Cardiac muscle cell (in vitro differentiated cells and primary cell): Measurements from ENCODE around the gene WDR37. TPM values are rescaled to one million over a fixed set of nuclear protein-coding genes. Genes with fewer than 3 reads are reported as not detected.

Experiments
- DNase-seq, 2 donors: peaks; one replicate each; pipeline versions ENCODE4 v3.0.0 to v3.0.0-alpha.2; 2010 to 2017; ENCODE audit warnings: low read depth in 1 of 2, low spot score in 1 of 2
- H3K27ac ChIP-seq: fragments of 200-600 bp; sonication (generic); 2 replicates; pipeline ENCODE4 v1.5.1; 2016
- H3K27me3 ChIP-seq: fragments of 200-600 bp; sonication (generic); 2 replicates; pipeline ENCODE4 v1.6.0; 2016; ENCODE audit warnings: control low read depth
- H3K36me3 ChIP-seq: fragments of 200-600 bp; sonication (generic); 2 replicates; pipeline ENCODE4 v1.5.1; 2016; ENCODE audit warnings: control low read depth
- H3K4me1 ChIP-seq: fragments of 200-600 bp; sonication (generic); 2 replicates; pipeline ENCODE4 v1.8.1; 2017; ENCODE audit warnings: low read depth, mild to moderate bottlenecking, mixed run types
- H3K4me3 ChIP-seq: fragments of 200-600 bp; sonication (generic); 2 replicates; pipeline ENCODE4 v1.5.1; 2016; ENCODE audit warnings: mild to moderate bottlenecking
- H3K9me3 ChIP-seq: fragments of 200-600 bp; sonication (generic); 2 replicates; pipeline ENCODE4 v1.5.1; 2017; ENCODE audit warnings: low read depth, mild to moderate bottlenecking, control low read depth
- polyA plus RNA-seq: library from polyadenylated mRNA; unstranded; fragments of >200 nt; fragmentation: Nextera tagmentation; extraction: Ambion mirVana; gene quantifications from 2 replicates; pipeline ENCODE4 v1.2.1, GENCODE V29; 2016
- total RNA-seq: library from RNA; depleted of rRNA; stranded (reverse); fragments of >200 nt; gene quantifications from 2 replicates; pipeline ENCODE4 v1.2.3, GENCODE V29; 2016
- TF ChIP-seq, protein P1 (sequence below): IDR thresholded peaks from 2 replicates; pipeline ENCODE4 v1.5.1; 2012; ENCODE audit warnings: low read depth, mild to moderate bottlenecking, low read length

The WDR37 gene
- total and polyA plus RNA-seq, 2 experiments from 2014 or later = 13.0 to 15.7 TPM

DNA sequence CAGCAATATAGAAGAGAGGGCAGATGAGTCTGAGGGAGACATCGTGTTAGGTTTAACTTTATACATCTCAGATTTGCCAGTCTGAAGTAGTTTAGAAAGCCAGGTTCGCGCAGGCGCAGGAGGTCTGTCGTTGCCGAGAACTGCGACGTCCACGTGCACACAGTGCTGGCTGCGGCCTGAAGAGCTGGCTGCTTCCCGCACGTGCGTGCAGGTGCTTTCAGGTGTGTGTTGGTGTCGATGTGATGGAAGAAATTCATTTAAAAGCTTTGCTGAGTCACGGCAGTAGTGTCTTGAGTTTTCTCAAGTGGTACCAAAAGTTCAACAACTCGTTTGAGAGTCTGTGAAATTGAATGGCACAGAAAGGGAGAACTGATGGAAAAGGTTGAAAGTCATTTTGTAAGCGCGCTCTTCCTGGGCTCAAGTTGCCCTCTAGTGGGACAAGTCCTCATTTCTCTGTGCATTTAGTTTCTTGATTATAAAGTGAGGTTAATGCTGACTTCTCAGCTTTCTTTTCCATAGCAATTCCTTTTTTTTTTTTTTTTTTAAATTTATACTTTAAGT, 18.6 kb downstream of the WDR37 start:
- DNase-seq = peak in 1 of 2 donors; percentile 44
- TF ChIP-seq, protein P1, sequence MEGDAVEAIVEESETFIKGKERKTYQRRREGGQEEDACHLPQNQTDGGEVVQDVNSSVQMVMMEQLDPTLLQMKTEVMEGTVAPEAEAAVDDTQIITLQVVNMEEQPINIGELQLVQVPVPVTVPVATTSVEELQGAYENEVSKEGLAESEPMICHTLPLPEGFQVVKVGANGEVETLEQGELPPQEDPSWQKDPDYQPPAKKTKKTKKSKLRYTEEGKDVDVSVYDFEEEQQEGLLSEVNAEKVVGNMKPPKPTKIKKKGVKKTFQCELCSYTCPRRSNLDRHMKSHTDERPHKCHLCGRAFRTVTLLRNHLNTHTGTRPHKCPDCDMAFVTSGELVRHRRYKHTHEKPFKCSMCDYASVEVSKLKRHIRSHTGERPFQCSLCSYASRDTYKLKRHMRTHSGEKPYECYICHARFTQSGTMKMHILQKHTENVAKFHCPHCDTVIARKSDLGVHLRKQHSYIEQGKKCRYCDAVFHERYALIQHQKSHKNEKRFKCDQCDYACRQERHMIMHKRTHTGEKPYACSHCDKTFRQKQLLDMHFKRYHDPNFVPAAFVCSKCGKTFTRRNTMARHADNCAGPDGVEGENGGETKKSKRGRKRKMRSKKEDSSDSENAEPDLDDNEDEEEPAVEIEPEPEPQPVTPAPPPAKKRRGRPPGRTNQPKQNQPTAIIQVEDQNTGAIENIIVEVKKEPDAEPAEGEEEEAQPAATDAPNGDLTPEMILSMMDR = peak; percentile 33
- no peaks in the 10 kb centered on the region for H3K9me3 ChIP-seq
- H3K27ac ChIP-seq = no peak overlapping the region
- H3K27me3 ChIP-seq = no peaks in the 10 kb centered on the region
- H3K36me3 ChIP-seq = peaks cover 24% of the 10 kb centered on the region
- H3K4me3 ChIP-seq = no peak overlapping the region
- no peaks in the 10 kb centered on the region for H3K4me1 ChIP-seq

DNA sequence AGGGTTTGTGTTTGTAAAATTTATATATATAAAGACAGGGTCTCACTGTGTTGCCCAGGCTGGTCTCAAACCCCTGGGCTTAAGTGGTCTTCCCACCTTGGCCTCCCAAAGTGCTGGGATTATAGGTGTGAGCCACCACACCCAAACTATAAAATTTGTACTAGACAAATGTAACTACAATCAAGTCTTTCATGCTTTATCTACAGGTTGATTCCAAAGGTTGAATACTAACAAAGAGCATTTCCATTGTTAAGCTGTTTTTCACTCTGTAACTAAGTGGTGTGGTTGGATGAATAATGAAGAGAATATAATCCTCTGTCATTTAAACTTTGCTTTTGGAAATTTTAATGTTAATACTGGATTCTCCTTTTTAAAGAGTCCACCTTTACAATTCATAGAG, 22.5 kb downstream of the WDR37 start:
- TF ChIP-seq, protein P1 = no peak
- H3K27me3 ChIP-seq = no peaks in the 10 kb centered on the region
- H3K36me3 ChIP-seq = peaks cover 38% of the 10 kb centered on the region
- H3K9me3 ChIP-seq = no peaks in the 10 kb centered on the region
- H3K4me3 ChIP-seq = no peak overlapping the region
- no peak overlapping the region for H3K27ac ChIP-seq
- H3K4me1 ChIP-seq = no peaks in the 10 kb centered on the region
- no peak for DNase-seq

DNA sequence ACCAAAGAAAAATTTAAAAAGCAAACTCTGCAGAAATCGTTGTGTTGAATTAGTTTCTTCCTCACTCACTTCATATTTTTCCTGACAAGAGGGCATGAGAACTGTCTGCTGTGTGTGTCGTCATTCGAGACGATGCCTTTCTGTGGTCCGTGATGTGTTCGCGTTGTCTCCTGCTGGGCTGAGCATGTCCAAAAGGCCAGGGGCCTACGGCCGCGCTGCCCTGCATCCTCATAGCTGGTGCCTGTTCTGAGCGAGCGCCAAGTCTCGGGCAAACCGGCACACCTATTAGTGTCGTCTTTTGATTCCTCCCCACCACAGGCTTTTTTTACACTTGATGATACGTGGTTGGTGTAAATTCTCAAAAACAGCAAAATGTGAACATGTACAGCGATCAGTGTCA, 27.4 kb downstream of the WDR37 start:
- H3K27ac ChIP-seq = no peak overlapping the region
- H3K4me1 ChIP-seq = no peaks in the 10 kb centered on the region
- TF ChIP-seq, protein P1 = no peak
- no peaks in the 10 kb centered on the region for H3K9me3 ChIP-seq
- peaks cover 44% of the 10 kb centered on the region for H3K36me3 ChIP-seq
- no peak overlapping the region for H3K4me3 ChIP-seq
- no peaks in the 10 kb centered on the region for H3K27me3 ChIP-seq
- DNase-seq = no peak

DNA sequence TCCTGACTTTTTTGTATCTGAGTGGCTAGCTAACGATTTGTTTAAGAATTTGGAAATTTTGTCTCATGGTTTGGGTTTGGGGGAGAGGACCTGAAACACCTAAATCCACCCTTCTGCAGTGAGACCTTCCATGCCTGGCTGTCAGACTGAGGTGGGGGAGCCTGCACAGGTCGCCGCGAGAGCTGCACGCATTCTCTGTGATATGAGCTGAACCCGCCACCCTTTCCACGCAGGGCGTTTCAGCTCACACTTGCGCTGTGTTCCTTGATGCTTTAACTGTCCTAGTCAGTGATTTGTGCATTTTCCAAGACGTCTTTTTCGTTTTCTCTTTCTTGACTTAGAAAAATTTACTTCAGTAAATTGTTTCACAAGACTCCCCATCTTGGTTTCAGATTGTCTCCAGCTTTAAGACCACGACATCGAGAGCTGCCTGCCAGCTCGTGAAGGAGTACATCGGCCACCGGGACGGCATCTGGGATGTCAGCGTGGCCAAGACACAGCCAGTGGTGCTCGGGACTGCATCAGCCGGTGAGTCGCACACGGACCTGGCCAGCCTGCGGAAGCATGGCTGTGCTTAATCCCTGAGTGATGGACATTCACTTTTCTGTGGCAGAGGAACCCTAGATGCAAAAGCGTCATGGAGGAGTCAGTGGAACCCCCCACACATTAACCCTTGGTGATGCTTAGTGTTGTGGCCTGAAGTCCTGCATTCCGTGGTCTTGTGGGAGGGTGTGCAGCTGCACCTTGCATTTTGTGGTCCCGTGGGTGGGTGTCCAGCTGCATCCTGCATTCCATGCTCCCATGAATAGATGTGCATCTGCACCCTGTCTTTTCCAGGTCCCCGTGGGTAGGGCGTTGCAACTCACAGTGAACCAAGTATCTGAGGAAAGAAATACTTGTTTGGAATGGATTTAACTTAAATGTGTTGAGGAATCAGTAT, 28.1 kb downstream of the WDR37 start:
- Histone ChIP-seq H3K36me3 (peaks cover 41% of the 10 kb centered on the region), H3K4me1 (no peaks in the 10 kb centered on the region)
- TF ChIP-seq, protein P1 = no peak

DNA sequence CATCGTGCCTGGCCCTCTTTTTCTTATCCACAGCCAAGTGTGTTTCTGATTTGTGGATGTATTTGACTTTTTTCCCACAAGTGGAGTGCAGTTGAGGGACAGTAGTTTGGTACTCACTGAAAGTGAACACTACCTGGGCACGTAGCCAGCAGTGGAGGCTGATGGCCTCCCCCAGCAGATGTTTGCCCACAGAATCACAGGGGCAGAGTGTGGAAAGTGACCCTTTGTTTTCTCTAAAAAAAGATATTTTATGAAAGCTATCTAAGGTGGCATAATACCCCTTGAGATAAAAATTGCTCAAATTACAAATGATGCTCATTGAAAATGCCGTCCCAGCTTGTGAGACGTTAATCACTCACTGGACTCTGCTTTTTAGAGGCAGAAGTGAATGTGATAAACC, 29.1 kb downstream of the WDR37 start:
- TF ChIP-seq, protein P1 = no peak
- peak in 1 of 2 donors; percentile 16 for DNase-seq
- Histone ChIP-seq H3K36me3 (peaks cover 33% of the 10 kb centered on the region), H3K9me3 (no peaks in the 10 kb centered on the region), H3K27ac (no peak overlapping the region), H3K4me3 (no peak overlapping the region), H3K27me3 (no peaks in the 10 kb centered on the region), H3K4me1 (no peaks in the 10 kb centered on the region)

More for the DNA sequence above, 28.1 kb downstream of the WDR37 start:
- Histone ChIP-seq H3K9me3 (no peaks in the 10 kb centered on the region), H3K27ac (no peak overlapping the region), H3K27me3 (no peaks in the 10 kb centered on the region), H3K4me3 (no peak overlapping the region)
- DNase-seq = no peak
